IMR-90 (cell line): ENCODE results near the gene OSBP2.

ENCODE experiments used
- BHLHE40 ChIP-seq: fragments of 150-350 bp; IDR thresholded peaks from 2 replicates; pipeline ENCODE4 v1.6.1; 2016; ENCODE audit warnings: mild to moderate bottlenecking, low read depth, low read length
- POLR2A ChIP-seq: IDR thresholded peaks from 2 replicates; pipeline ENCODE4 v1.6.1; 2012; ENCODE audit warnings: mild to moderate bottlenecking, low read depth, low read length
- RAD21 ChIP-seq: IDR thresholded peaks from 2 replicates; pipeline ENCODE4 v1.6.1; 2012; ENCODE audit warnings: low read length, improper control_type of control experiment
- RCOR1 ChIP-seq: IDR thresholded peaks from 2 replicates; pipeline ENCODE4 v1.6.1; 2012; ENCODE audit warnings: mild to moderate bottlenecking, low read length, improper control_type of control experiment; ENCODE audit not compliant: insufficient replicate concordance
- SMC3 ChIP-seq: fragments of 150-350 bp; IDR thresholded peaks from 2 replicates; pipeline ENCODE4 v1.6.1; 2016; ENCODE audit warnings: low read depth, mild to moderate bottlenecking, antibody characterized with exemption, low read length, moderate library complexity
- TF ChIP-seq, protein P1 (sequence below): conservative IDR thresholded peaks from 2 replicates; pipeline ENCODE4 v1.5.1; 2012; ENCODE audit warnings: mild to moderate bottlenecking, low read depth, low read length, improper control_type of control experiment
- TF ChIP-seq, protein P2 (sequence below): fragments of 150-350 bp; IDR thresholded peaks from 2 replicates; pipeline ENCODE4 v1.6.1; 2016; ENCODE audit warnings: low read depth, mild to moderate bottlenecking, low read length, moderate library complexity, borderline replicate concordance
- TF ChIP-seq, protein P3 (sequence below): fragments of 150-350 bp; IDR thresholded peaks from 2 replicates; pipeline ENCODE4 v1.6.1; 2017; ENCODE audit warnings: mild to moderate bottlenecking, antibody characterized with exemption, low read length, low read depth

DNA sequence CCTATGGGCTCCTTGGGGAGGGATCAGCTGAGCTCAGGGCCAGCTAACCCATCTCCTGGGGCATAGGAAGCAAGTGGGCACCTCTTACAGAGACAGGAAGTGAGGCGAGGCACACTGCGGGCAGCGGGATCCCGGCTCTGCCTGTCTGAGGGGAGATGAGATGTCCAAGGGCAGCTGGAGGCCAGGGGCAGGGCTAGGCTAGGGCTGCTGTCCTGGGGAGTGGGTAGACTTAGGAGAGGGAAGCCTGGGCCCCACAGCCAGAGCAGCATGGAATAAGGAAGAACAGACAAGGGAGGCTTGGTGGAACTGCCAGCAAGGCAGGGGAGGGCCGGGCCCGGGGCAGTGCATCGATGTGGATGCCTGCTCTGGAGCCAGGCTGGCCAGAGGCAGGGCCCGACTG lies 197.6 kb downstream of the OSBP2 start:
- TF ChIP-seq, protein P1, sequence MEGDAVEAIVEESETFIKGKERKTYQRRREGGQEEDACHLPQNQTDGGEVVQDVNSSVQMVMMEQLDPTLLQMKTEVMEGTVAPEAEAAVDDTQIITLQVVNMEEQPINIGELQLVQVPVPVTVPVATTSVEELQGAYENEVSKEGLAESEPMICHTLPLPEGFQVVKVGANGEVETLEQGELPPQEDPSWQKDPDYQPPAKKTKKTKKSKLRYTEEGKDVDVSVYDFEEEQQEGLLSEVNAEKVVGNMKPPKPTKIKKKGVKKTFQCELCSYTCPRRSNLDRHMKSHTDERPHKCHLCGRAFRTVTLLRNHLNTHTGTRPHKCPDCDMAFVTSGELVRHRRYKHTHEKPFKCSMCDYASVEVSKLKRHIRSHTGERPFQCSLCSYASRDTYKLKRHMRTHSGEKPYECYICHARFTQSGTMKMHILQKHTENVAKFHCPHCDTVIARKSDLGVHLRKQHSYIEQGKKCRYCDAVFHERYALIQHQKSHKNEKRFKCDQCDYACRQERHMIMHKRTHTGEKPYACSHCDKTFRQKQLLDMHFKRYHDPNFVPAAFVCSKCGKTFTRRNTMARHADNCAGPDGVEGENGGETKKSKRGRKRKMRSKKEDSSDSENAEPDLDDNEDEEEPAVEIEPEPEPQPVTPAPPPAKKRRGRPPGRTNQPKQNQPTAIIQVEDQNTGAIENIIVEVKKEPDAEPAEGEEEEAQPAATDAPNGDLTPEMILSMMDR, result no peak
- TF ChIP-seq POLR2A (no peak), BHLHE40 (no peak), SMC3 (no peak), RAD21 (no peak), RCOR1 (no peak)
- TF ChIP-seq, protein P2, sequence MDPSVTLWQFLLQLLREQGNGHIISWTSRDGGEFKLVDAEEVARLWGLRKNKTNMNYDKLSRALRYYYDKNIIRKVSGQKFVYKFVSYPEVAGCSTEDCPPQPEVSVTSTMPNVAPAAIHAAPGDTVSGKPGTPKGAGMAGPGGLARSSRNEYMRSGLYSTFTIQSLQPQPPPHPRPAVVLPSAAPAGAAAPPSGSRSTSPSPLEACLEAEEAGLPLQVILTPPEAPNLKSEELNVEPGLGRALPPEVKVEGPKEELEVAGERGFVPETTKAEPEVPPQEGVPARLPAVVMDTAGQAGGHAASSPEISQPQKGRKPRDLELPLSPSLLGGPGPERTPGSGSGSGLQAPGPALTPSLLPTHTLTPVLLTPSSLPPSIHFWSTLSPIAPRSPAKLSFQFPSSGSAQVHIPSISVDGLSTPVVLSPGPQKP, result no peak
- TF ChIP-seq, protein P3, sequence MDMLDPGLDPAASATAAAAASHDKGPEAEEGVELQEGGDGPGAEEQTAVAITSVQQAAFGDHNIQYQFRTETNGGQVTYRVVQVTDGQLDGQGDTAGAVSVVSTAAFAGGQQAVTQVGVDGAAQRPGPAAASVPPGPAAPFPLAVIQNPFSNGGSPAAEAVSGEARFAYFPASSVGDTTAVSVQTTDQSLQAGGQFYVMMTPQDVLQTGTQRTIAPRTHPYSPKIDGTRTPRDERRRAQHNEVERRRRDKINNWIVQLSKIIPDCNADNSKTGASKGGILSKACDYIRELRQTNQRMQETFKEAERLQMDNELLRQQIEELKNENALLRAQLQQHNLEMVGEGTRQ, result no peak
